ENCODE results near the gene RINT1. TPM values are rescaled to one million over a fixed set of nuclear protein-coding genes. Genes with fewer than 3 reads are reported as not detected.
A peak's percentile ranks its signal among the peaks of the same experiment; 100 is the strongest.

Gene RINT1
- total and polyA plus RNA-seq, 2 experiments from 2014 or later: 8.2 to 10.7 TPM

- no peak overlapping the region for H3K27ac ChIP-seq
- peak overlapping the region; percentile 52 for H3K4me2 ChIP-seq
- TF ChIP-seq EZH2phosphoT487 (IDR thresholded peaks at IDR 0.05; ENCODE audit: low read depth, severe bottlenecking, unreplicated experiment): no peak
- no peak for TF ChIP-seq CTCF (IDR thresholded peaks at IDR 0.05; ENCODE audit: poor library complexity)
- no peak for TF ChIP-seq EZH2 (IDR thresholded peaks at IDR 0.05; ENCODE audit: borderline replicate concordance)
- no peaks in the 10 kb centered on the region for H3K9me3 ChIP-seq (ENCODE audit: low read depth)
- H3K9me2 ChIP-seq (replicated peaks; ENCODE audit: insufficient read depth): no peaks in the 10 kb centered on the region
- no peak overlapping the region for H2AFZ ChIP-seq
- H3K4me1 ChIP-seq (ENCODE audit: insufficient read depth): no peaks in the 10 kb centered on the region
- H3K4me3 ChIP-seq: no peak overlapping the region
- H3K79me2 ChIP-seq: no peaks in the 10 kb centered on the region
- DNase-seq (ENCODE audit: low spot score): no peak
- no peaks in the 10 kb centered on the region for H3K27me3 ChIP-seq
- no peaks in the 10 kb centered on the region for H4K20me1 ChIP-seq (ENCODE audit: insufficient read depth, poor library complexity, severe bottlenecking)
- H3K36me3 ChIP-seq (replicated peaks; ENCODE audit: insufficient read depth, low read depth): no peaks in the 10 kb centered on the region
- 75% methylated on average over 5 of the region's 5 CpGs for WGBS (ENCODE audit: low lambda C conversion rate, missing lambda C conversion rate)
These were observed 35.0 kb upstream of the RINT1 start for GRCh38 chr7:105497016-105497415.

GRCh38 chr7:105502173-105502572 is 29.8 kb upstream of the RINT1 start:
- H2AFZ ChIP-seq: no peak overlapping the region
- no peaks in the 10 kb centered on the region for H3K27me3 ChIP-seq
- no peaks in the 10 kb centered on the region for H3K9me3 ChIP-seq (ENCODE audit: low read depth)
- no peaks in the 10 kb centered on the region for H3K36me3 ChIP-seq (replicated peaks; ENCODE audit: insufficient read depth, low read depth)
- no peaks in the 10 kb centered on the region for H3K79me2 ChIP-seq
- no peaks in the 10 kb centered on the region for H3K9me2 ChIP-seq (replicated peaks; ENCODE audit: insufficient read depth)
- H3K4me3 ChIP-seq: no peak overlapping the region
- no peak overlapping the region for H3K4me2 ChIP-seq
- 97% methylated on average over 9 of the region's 9 CpGs for WGBS (ENCODE audit: low lambda C conversion rate, missing lambda C conversion rate)
- TF ChIP-seq CTCF (IDR thresholded peaks at IDR 0.05; ENCODE audit: poor library complexity) (no peak), EZH2phosphoT487 (IDR thresholded peaks at IDR 0.05; ENCODE audit: low read depth, severe bottlenecking, unreplicated experiment) (no peak), EZH2 (IDR thresholded peaks at IDR 0.05; ENCODE audit: borderline replicate concordance) (no peak)
- no peaks in the 10 kb centered on the region for H3K4me1 ChIP-seq (ENCODE audit: insufficient read depth)
- H3K27ac ChIP-seq: no peak overlapping the region
- no peak for DNase-seq (ENCODE audit: low spot score)
- H4K20me1 ChIP-seq (ENCODE audit: insufficient read depth, poor library complexity, severe bottlenecking): no peaks in the 10 kb centered on the region

- 91% methylated on average over 4 of the region's 4 CpGs for WGBS (ENCODE audit: low lambda C conversion rate, missing lambda C conversion rate)
- peaks cover 63% of the 10 kb centered on the region for H3K79me2 ChIP-seq
- no peak overlapping the region for H2AFZ ChIP-seq
- no peak overlapping the region for H3K4me3 ChIP-seq
- H3K4me1 ChIP-seq (ENCODE audit: insufficient read depth): no peaks in the 10 kb centered on the region
- no peak overlapping the region for H3K4me2 ChIP-seq
- H3K36me3 ChIP-seq (replicated peaks; ENCODE audit: insufficient read depth, low read depth): no peaks in the 10 kb centered on the region
- H4K20me1 ChIP-seq (ENCODE audit: insufficient read depth, poor library complexity, severe bottlenecking): no peaks in the 10 kb centered on the region
- no peak for TF ChIP-seq EZH2 (IDR thresholded peaks at IDR 0.05; ENCODE audit: borderline replicate concordance)
- no peak for TF ChIP-seq EZH2phosphoT487 (IDR thresholded peaks at IDR 0.05; ENCODE audit: low read depth, severe bottlenecking, unreplicated experiment)
- TF ChIP-seq CTCF (IDR thresholded peaks at IDR 0.05; ENCODE audit: poor library complexity): no peak
- no peak for DNase-seq (ENCODE audit: low spot score)
- H3K9me3 ChIP-seq (ENCODE audit: low read depth): no peaks in the 10 kb centered on the region
- no peaks in the 10 kb centered on the region for H3K27me3 ChIP-seq
- no peak overlapping the region for H3K27ac ChIP-seq
- H3K9me2 ChIP-seq (replicated peaks; ENCODE audit: insufficient read depth): no peaks in the 10 kb centered on the region
These were observed 19.6 kb upstream of the RINT1 start for GRCh38 chr7:105512415-105512814.
